IMR-90 (cell line): ENCODE results near the gene SPATA17. TPM values are rescaled to one million over a fixed set of nuclear protein-coding genes. Genes with fewer than 3 reads are reported as not detected.

Experiments
- ATAC-seq: fragments of 200-7000 bp; cut with Tn5 transposase; 2 replicates; pipeline ENCODE4 v1.9.1; 2020; ENCODE audit warnings: low read depth, mild to moderate bottlenecking, moderate library complexity
- BruUV-seq: library from RNA; stranded (reverse); fragments of 400-500 nt; replicated peaks from 2 replicates; lab custom pipeline; 2021; lab: Mats Ljungman, UMichigan
- CTCF ChIA-PET: fragments of 300-600 bp; formaldehyde crosslinking; extraction: SDS; loops from one replicate; lab custom pipeline; 2021; ENCODE audit warnings: antibody characterized with exemption; lab: Yijun Ruan, JAX
- POLR2A ChIA-PET: fragments of 300-600 bp; sonication (Branson Sonifier 250); formaldehyde crosslinking; loops from one replicate; lab custom pipeline; 2022; ENCODE audit warnings: antibody characterized with exemption; ENCODE audit not compliant: unreplicated experiment; lab: Charles Lee
- DNase-seq: peaks from one replicate; pipeline ENCODE4 v3.0.0; 2013
- H2AFZ ChIP-seq: replicated peaks from 2 replicates; pipeline ENCODE3; 2013; ENCODE audit warnings: low read length, mild to moderate bottlenecking; ENCODE audit not compliant: poor library complexity
- H2AK5ac ChIP-seq: 2 replicates; pipeline ENCODE4 v1.6.1; 2013; ENCODE audit warnings: low read depth, low read length, inconsistent platforms
- H2AK9ac ChIP-seq: replicated peaks from 2 replicates; pipeline ENCODE3; 2013; ENCODE audit warnings: mild to moderate bottlenecking, low read depth, low read length, moderate library complexity; ENCODE audit not compliant: poor library complexity
- H2BK120ac ChIP-seq: 2 replicates; pipeline ENCODE4 v1.6.1; 2013; ENCODE audit warnings: low read depth, low read length, inconsistent platforms
- H2BK15ac ChIP-seq: 3 replicates; pipeline ENCODE4 v1.6.1; 2013; ENCODE audit warnings: low read depth, low read length, inconsistent platforms
- H2BK20ac ChIP-seq: 2 replicates; pipeline ENCODE4 v1.6.1; 2013; ENCODE audit warnings: low read depth, mild to moderate bottlenecking, inconsistent platforms, low read length, moderate library complexity
- H2BK5ac ChIP-seq: 2 replicates; pipeline ENCODE4 v1.6.1; 2013; ENCODE audit warnings: mild to moderate bottlenecking, low read depth, low read length, inconsistent platforms; ENCODE audit not compliant: poor library complexity, severe bottlenecking
- H3K14ac ChIP-seq: replicated peaks from 2 replicates; pipeline ENCODE4 v1.6.1; 2013; ENCODE audit warnings: low read depth, low read length, inconsistent platforms
- H3K18ac ChIP-seq: 2 replicates; pipeline ENCODE4 v1.6.1; 2013; ENCODE audit warnings: low read depth, low read length, control low read depth
- H3K23ac ChIP-seq: 2 replicates; pipeline ENCODE4 v1.6.1; 2013; ENCODE audit warnings: low read depth, low read length, inconsistent platforms
- H3K27ac ChIP-seq: 2 replicates; pipeline ENCODE4 v1.5.1; 2013; ENCODE audit warnings: mild to moderate bottlenecking, control low read depth, low read length; ENCODE audit not compliant: insufficient read depth
- H3K27me3 ChIP-seq: 2 replicates; pipeline ENCODE4 v1.6.1; 2013; ENCODE audit warnings: low read length; ENCODE audit not compliant: control insufficient read depth, insufficient read depth
- H3K36me3 ChIP-seq: 2 replicates; pipeline ENCODE4 v1.6.1; 2013; ENCODE audit warnings: low read length, mixed read lengths; ENCODE audit not compliant: control insufficient read depth, insufficient read depth
- H3K4ac ChIP-seq: 2 replicates; pipeline ENCODE4 v1.6.1; 2013; ENCODE audit warnings: low read depth, low read length, inconsistent platforms
- H3K4me1 ChIP-seq: 2 replicates; pipeline ENCODE4 v1.6.1; 2013; ENCODE audit warnings: low read length, mixed read lengths; ENCODE audit not compliant: control insufficient read depth, insufficient read depth
- H3K4me2 ChIP-seq: 2 replicates; pipeline ENCODE4 v1.6.1; 2013; ENCODE audit warnings: low read depth, mild to moderate bottlenecking, control low read depth, low read length, moderate library complexity
- H3K4me3 ChIP-seq: 2 replicates; pipeline ENCODE4 v1.5.1; 2013; ENCODE audit warnings: low read depth, mild to moderate bottlenecking, control low read depth, low read length, moderate library complexity; ENCODE audit not compliant: insufficient read depth
- H3K56ac ChIP-seq: 2 replicates; pipeline ENCODE4 v1.6.1; 2013; ENCODE audit warnings: low read length, inconsistent platforms; ENCODE audit not compliant: insufficient read depth; ENCODE audit errors: extremely low read depth
- H3K79me1 ChIP-seq, 2 experiments: 2 replicates each; pipeline ENCODE4 v1.6.1; 2013; ENCODE audit warnings: low read length in 2 of 2, inconsistent platforms in 1 of 2, low read depth in 1 of 2
- H3K9ac ChIP-seq: 2 replicates; pipeline ENCODE4 v1.6.1; 2013; ENCODE audit warnings: low read depth, low read length, control low read depth
- H3K9me1 ChIP-seq: 2 replicates; pipeline ENCODE4 v1.6.1; 2013; ENCODE audit warnings: low read length, inconsistent platforms; ENCODE audit not compliant: insufficient read depth
- H3K9me3 ChIP-seq: 2 replicates; pipeline ENCODE4 v1.6.1; 2013; ENCODE audit warnings: low read length; ENCODE audit not compliant: control insufficient read depth, insufficient read depth
- H4K20me1 ChIP-seq: 2 replicates; pipeline ENCODE4 v1.6.1; 2013; ENCODE audit warnings: low read length, inconsistent platforms; ENCODE audit not compliant: insufficient read depth
- H4K5ac ChIP-seq: 2 replicates; pipeline ENCODE4 v1.6.1; 2013; ENCODE audit warnings: mild to moderate bottlenecking, low read depth, low read length, control low read depth
- H4K8ac ChIP-seq, 2 experiments: 2 replicates each; pipeline ENCODE4 v1.6.1; 2013; ENCODE audit warnings: low read depth in 2 of 2, low read length in 2 of 2, control low read depth in 1 of 2, inconsistent platforms in 1 of 2
- H4K91ac ChIP-seq: 2 replicates; pipeline ENCODE4 v1.6.1; 2013; ENCODE audit warnings: low read depth, low read length, inconsistent platforms; ENCODE audit not compliant: insufficient read depth
- CEBPB ChIP-seq: IDR thresholded peaks from 2 replicates; pipeline ENCODE4 v1.6.1; 2012; ENCODE audit warnings: low read depth, low read length, improper control_type of control experiment
- CHD1 ChIP-seq: IDR thresholded peaks from 2 replicates; pipeline ENCODE4 v1.6.1; 2012; ENCODE audit warnings: low read depth, low read length, improper control_type of control experiment
- CTCF ChIP-seq: conservative IDR thresholded peaks from 2 replicates; pipeline ENCODE4 v1.5.1; 2012; ENCODE audit warnings: mild to moderate bottlenecking, low read depth, low read length, improper control_type of control experiment
- FOS ChIP-seq: fragments of 150-350 bp; IDR thresholded peaks from 2 replicates; pipeline ENCODE4 v1.6.1; 2016; ENCODE audit warnings: low read depth, low read length
- MAFK ChIP-seq: IDR thresholded peaks from 2 replicates; pipeline ENCODE4 v1.6.1; 2012; ENCODE audit warnings: low read depth, low read length, improper control_type of control experiment
- MAZ ChIP-seq: IDR thresholded peaks from 2 replicates; pipeline ENCODE4 v1.6.1; 2012; ENCODE audit warnings: low read depth, mild to moderate bottlenecking, low read length, improper control_type of control experiment, moderate library complexity, borderline replicate concordance
- MXI1 ChIP-seq: IDR thresholded peaks from 2 replicates; pipeline ENCODE4 v1.6.1; 2012; ENCODE audit warnings: low read depth, mild to moderate bottlenecking, low read length, moderate library complexity, borderline replicate concordance
- NFE2L2 ChIP-seq: fragments of 150-350 bp; IDR thresholded peaks from 2 replicates; pipeline ENCODE4 v1.6.1; 2016; ENCODE audit warnings: low read depth, mild to moderate bottlenecking, low read length
- RAD21 ChIP-seq: IDR thresholded peaks from 2 replicates; pipeline ENCODE4 v1.6.1; 2012; ENCODE audit warnings: low read length, improper control_type of control experiment
- RCOR1 ChIP-seq: IDR thresholded peaks from 2 replicates; pipeline ENCODE4 v1.6.1; 2012; ENCODE audit warnings: mild to moderate bottlenecking, low read length, improper control_type of control experiment; ENCODE audit not compliant: insufficient replicate concordance
- RFX5 ChIP-seq: IDR thresholded peaks from 2 replicates; pipeline ENCODE4 v1.8.0; 2012; ENCODE audit warnings: low read depth, mild to moderate bottlenecking, low read length, moderate library complexity
- USF2 ChIP-seq: fragments of 150-350 bp; IDR thresholded peaks from 2 replicates; pipeline ENCODE4 v1.6.1; 2017; ENCODE audit warnings: mild to moderate bottlenecking, antibody characterized with exemption, low read length, low read depth
- WGBS, 2 experiments: methylation state at CpG; one replicate each; pipeline versions ENCODE4 v1.1.5 to v1.1.7; 2013; ENCODE audit warnings: missing lambda C conversion rate in 2 of 2; ENCODE audit not compliant: insufficient read length in 1 of 2; ENCODE audit errors: extremely low coverage in 2 of 2; 5-methylcytosine and 5-hydroxymethylcytosine counted together
- dilution Hi-C: fragments of 300-500 bp; cut with HindIII; formaldehyde crosslinking; loops from one replicate; pipeline ENCODE4 v1.14.3; 2018; ENCODE audit warnings: low sequenced_read_pairs; ENCODE audit not compliant: unreplicated experiment
- in situ Hi-C: fragments of 300-500 bp; cut with MboI; formaldehyde crosslinking; loops from 3 replicates; pipeline ENCODE4 v1.14.3; 2019; ENCODE audit warnings: low sequenced_read_pairs, inconsistent platforms, mixed read lengths
- intact Hi-C: fragments of 100-400 bp; cut with micrococcal nuclease; formaldehyde crosslinking; loops from 2 replicates; pipeline ENCODE4 v1.10.0; 2022
- polyA plus RNA-seq, 3 experiments: library from polyadenylated mRNA; depleted of rRNA; stranded (reverse); fragments of >200 nt; gene quantifications; 2 replicates each; pipeline ENCODE4 v1.2.3, GENCODE V29; 2012; ENCODE audit warnings: low replicate concordance in 1 of 3
- total RNA-seq: library from RNA; depleted of rRNA; stranded (reverse); fragments of >200 nt; gene quantifications from 2 replicates; pipeline ENCODE4 v1.2.3, GENCODE V29; 2012
- TF ChIP-seq, protein P1 (sequence below): fragments of 150-350 bp; IDR thresholded peaks from 2 replicates; pipeline ENCODE4 v1.6.1; 2016; ENCODE audit warnings: low read depth, mild to moderate bottlenecking, low read length, moderate library complexity, borderline replicate concordance

SPATA17 gene
- total and polyA plus RNA-seq, 2 of the 4 experiments (the other 2 are of a cell fraction), result 0.03 to 0.18 TPM

GRCh38 chr1:217681806-217682205 lies 50.7 kb downstream of the SPATA17 start:
- Histone ChIP-seq H3K9me1 (no peaks in the 10 kb centered on the region), H2BK20ac (no peak overlapping the region), H3K4me1 (no peaks in the 10 kb centered on the region), H3K4me3 (no peak overlapping the region), H3K4me2 (no peak overlapping the region), H3K27me3 (no peaks in the 10 kb centered on the region), H3K36me3 (no peaks in the 10 kb centered on the region), H3K18ac (no peak overlapping the region), H4K8ac (no peak overlapping the region), H2BK5ac (no peak overlapping the region), H2AFZ (no peak overlapping the region), H2BK15ac (no peak overlapping the region), H3K56ac (no peak overlapping the region), H3K9ac (no peak overlapping the region), H3K9me3 (no peaks in the 10 kb centered on the region), H3K14ac (no peak overlapping the region), H3K79me1 (no peaks in the 10 kb centered on the region), H2AK5ac (no peak overlapping the region), H4K5ac (no peak overlapping the region), H4K20me1 (no peaks in the 10 kb centered on the region), H3K4ac (no peak overlapping the region), H2BK120ac (no peak overlapping the region), H3K23ac (no peak overlapping the region), H4K91ac (no peak overlapping the region), H3K27ac (no peak overlapping the region), H2AK9ac (no peak overlapping the region)
- CTCF ChIA-PET, result interaction anchor here (0.7 kb wide), 1 partner anchor 991 kb away, joined by 3 read pairs; no protein-coding TSS in a partner anchor
- no TSS peak for BruUV-seq
- no peak for ATAC-seq
- no CpG with 5 or more reads among the region's 5 CpGs for WGBS, 2 experiments
- no peak for TF ChIP-seq CEBPB
- no peak for TF ChIP-seq USF2
- TF ChIP-seq NFE2L2, result no peak
- TF ChIP-seq CTCF, result no peak
- TF ChIP-seq RFX5, result no peak
- no peak for TF ChIP-seq MAFK
- TF ChIP-seq MXI1, result no peak
- TF ChIP-seq RCOR1, result no peak
- no peak for TF ChIP-seq CHD1
- TF ChIP-seq, protein P1, sequence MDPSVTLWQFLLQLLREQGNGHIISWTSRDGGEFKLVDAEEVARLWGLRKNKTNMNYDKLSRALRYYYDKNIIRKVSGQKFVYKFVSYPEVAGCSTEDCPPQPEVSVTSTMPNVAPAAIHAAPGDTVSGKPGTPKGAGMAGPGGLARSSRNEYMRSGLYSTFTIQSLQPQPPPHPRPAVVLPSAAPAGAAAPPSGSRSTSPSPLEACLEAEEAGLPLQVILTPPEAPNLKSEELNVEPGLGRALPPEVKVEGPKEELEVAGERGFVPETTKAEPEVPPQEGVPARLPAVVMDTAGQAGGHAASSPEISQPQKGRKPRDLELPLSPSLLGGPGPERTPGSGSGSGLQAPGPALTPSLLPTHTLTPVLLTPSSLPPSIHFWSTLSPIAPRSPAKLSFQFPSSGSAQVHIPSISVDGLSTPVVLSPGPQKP, result no peak
- TF ChIP-seq FOS, result no peak
- no peak for TF ChIP-seq MAZ
- no peak for TF ChIP-seq RAD21
- POLR2A ChIA-PET, result no interaction called here
- DNase-seq, result no peak
- dilution Hi-C loops, result no loop called here
- intact Hi-C loops, result no loop called here
- in situ Hi-C loops, result no loop called here
